ENCODE data around the gene CHD9.

CHD9 gene

DNA sequence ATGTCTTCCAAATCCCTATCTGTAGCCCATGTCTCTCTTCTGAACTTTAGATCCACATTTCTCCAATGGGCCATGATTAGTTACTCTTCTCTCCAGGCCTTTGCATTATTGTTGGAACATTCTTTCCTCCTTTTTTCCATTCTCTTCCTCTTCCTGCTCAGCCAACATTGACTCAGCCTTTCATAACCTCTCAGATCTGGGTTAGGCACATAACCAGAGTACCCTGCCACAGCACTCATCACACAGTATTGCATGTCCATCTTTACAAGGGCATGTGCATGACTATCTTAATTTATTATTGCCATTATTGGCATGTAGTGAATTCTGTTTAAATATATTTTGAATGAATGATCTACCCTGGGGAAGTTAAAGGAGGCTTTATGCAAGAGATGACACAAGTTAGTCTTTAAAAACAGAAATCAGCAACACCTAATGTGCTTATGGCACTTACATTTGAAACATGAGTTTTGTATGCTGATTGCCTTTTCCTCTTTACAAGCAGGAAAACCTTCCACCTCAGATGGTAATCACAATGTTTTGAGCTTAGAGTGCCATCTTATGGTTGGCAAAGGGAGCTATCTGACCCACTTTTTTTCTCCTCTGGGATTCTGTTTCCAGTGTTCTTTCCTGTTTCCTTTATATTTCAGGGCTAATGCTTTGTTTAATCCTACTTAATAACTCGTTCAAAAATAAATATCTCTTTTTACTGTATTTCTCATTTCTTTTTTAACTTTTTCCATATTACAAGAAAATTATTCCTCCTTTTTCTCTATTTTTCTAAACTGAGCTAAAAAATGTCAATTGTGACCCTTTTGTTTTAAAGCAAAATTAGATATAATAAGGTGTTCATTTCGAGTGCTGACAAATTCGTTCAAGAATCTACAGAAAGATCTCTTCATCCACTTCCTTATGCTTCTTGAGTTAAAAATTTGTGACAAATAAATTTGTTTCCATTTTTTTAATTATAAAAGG lies 228.5 kb downstream of the CHD9 start:
- Histone ChIP-seq H3K9me3 (ENCODE audit: insufficient read depth, low read depth, low read length) (no peaks in the 10 kb centered on the region), H3K4me3 (ENCODE audit: low read length, poor library complexity, severe bottlenecking) (no peak overlapping the region), H3F3A (ENCODE audit: low read depth) (no peaks in the 10 kb centered on the region; the same call in 1 of the 2 replicates), H3K4me1 (ENCODE audit: insufficient read depth, low read length, poor library complexity, severe bottlenecking) (peaks cover 5% of the 10 kb centered on the region), H3K27me3 (ENCODE audit: insufficient read depth, low read length, poor library complexity, severe bottlenecking) (no peaks in the 10 kb centered on the region), H3K79me2 (ENCODE audit: insufficient read depth, low read length) (no peaks in the 10 kb centered on the region), H4K20me1 (ENCODE audit: insufficient read depth, low read length, poor library complexity, severe bottlenecking) (peaks cover 6% of the 10 kb centered on the region), H3K9me2 (replicated peaks; ENCODE audit: low read depth, low read length) (no peaks in the 10 kb centered on the region), H3K36me3 (ENCODE audit: insufficient read depth, low read length) (peaks cover 74% of the 10 kb centered on the region), H3K9ac (ENCODE audit: low read depth, low read length, poor library complexity, severe bottlenecking) (no peak overlapping the region), H3K4me2 (ENCODE audit: low read depth, low read length, poor library complexity, severe bottlenecking) (no peak overlapping the region), H2AFZ (ENCODE audit: low read length) (no peak overlapping the region)
- TF ChIP-seq CTCF (conservative IDR thresholded peaks at IDR 0.05; ENCODE audit: low read length) (peak; percentile 74), EZH2phosphoT487 (IDR thresholded peaks at IDR 0.05; ENCODE audit: borderline replicate concordance) (no peak)

DNA sequence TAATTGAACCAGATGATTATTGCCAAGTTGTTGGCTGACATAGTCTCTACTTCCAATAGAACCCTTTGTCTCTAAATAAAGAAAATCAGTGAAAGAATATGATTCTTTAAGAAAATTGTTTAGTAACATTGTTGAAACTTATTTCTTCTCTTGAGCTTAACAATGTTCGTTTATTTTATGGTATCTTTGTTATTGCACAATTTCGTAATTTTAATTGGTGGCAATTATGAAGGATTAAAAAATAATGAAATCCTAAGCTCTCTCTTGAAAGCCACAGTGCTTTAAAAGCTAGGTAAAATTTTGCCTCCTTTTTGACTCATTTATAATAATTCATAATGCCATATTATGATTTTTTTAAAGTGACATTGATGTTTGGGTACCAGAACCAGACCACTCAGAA lies 230.4 kb downstream of the CHD9 start:
- Histone ChIP-seq H3K9me3 (ENCODE audit: insufficient read depth, low read depth, low read length) (no peaks in the 10 kb centered on the region), H3F3A (ENCODE audit: low read depth) (no peaks in the 10 kb centered on the region; the same call in 1 of the 2 replicates), H3K4me1 (ENCODE audit: insufficient read depth, low read length, poor library complexity, severe bottlenecking) (peaks cover 5% of the 10 kb centered on the region), H2AFZ (ENCODE audit: low read length) (no peak overlapping the region), H4K20me1 (ENCODE audit: insufficient read depth, low read length, poor library complexity, severe bottlenecking) (peaks cover 6% of the 10 kb centered on the region), H3K4me2 (ENCODE audit: low read depth, low read length, poor library complexity, severe bottlenecking) (no peak overlapping the region), H3K9ac (ENCODE audit: low read depth, low read length, poor library complexity, severe bottlenecking) (no peak overlapping the region), H3K79me2 (ENCODE audit: insufficient read depth, low read length) (no peaks in the 10 kb centered on the region), H3K9me2 (replicated peaks; ENCODE audit: low read depth, low read length) (no peaks in the 10 kb centered on the region), H3K36me3 (ENCODE audit: insufficient read depth, low read length) (peaks cover 90% of the 10 kb centered on the region), H3K27me3 (ENCODE audit: insufficient read depth, low read length, poor library complexity, severe bottlenecking) (no peaks in the 10 kb centered on the region), H3K4me3 (ENCODE audit: low read length, poor library complexity, severe bottlenecking) (no peak overlapping the region)
- TF ChIP-seq CTCF (conservative IDR thresholded peaks at IDR 0.05; ENCODE audit: low read length) (no peak), EZH2phosphoT487 (IDR thresholded peaks at IDR 0.05; ENCODE audit: borderline replicate concordance) (no peak)

- no peak overlapping the region for H2AFZ ChIP-seq (ENCODE audit: low read length)
- H3K36me3 ChIP-seq (ENCODE audit: insufficient read depth, low read length): peaks cover 99% of the 10 kb centered on the region
- no peak overlapping the region for H3K4me2 ChIP-seq (ENCODE audit: low read depth, low read length, poor library complexity, severe bottlenecking)
- TF ChIP-seq EZH2phosphoT487 (IDR thresholded peaks at IDR 0.05; ENCODE audit: borderline replicate concordance) (no peak), CTCF (conservative IDR thresholded peaks at IDR 0.05; ENCODE audit: low read length) (no peak)
- H3K9me3 ChIP-seq (ENCODE audit: insufficient read depth, low read depth, low read length): no peaks in the 10 kb centered on the region
- no peaks in the 10 kb centered on the region for H3F3A ChIP-seq (ENCODE audit: low read depth)
- no peaks in the 10 kb centered on the region for H3K9me2 ChIP-seq (replicated peaks; ENCODE audit: low read depth, low read length)
- H4K20me1 ChIP-seq (ENCODE audit: insufficient read depth, low read length, poor library complexity, severe bottlenecking): no peaks in the 10 kb centered on the region
- H3K9ac ChIP-seq (ENCODE audit: low read depth, low read length, poor library complexity, severe bottlenecking): no peak overlapping the region
- H3K4me3 ChIP-seq (ENCODE audit: low read length, poor library complexity, severe bottlenecking): no peak overlapping the region
- no peaks in the 10 kb centered on the region for H3K79me2 ChIP-seq (ENCODE audit: insufficient read depth, low read length)
- H3K27me3 ChIP-seq (ENCODE audit: insufficient read depth, low read length, poor library complexity, severe bottlenecking): no peaks in the 10 kb centered on the region
- no peaks in the 10 kb centered on the region for H3K4me1 ChIP-seq (ENCODE audit: insufficient read depth, low read length, poor library complexity, severe bottlenecking)
Observed at GRCh38 chr16:53290520-53290919, 235.7 kb downstream of the CHD9 start.
